Measurements from ENCODE around the gene SIRT5.

- TF ChIP-seq CTCF (conservative IDR thresholded peaks at IDR 0.05 in 1 of 2, IDR thresholded peaks at IDR 0.05 in 1 of 2; ENCODE audit: extremely low read depth in 1 of 2, insufficient read depth in 1 of 2, low read depth in 1 of 2, low read length in 2 of 2) (no peak), EZH2 (IDR thresholded peaks at IDR 0.05; ENCODE audit: borderline replicate concordance, low read length) (no peak)
These were observed 85.9 kb downstream of the SIRT5 start for GRCh38 chr6:13660273-13660672.
